ENCODE measurements around the gene EXOC4. TPM values are rescaled to one million over a fixed set of nuclear protein-coding genes. Genes with fewer than 3 reads are reported as not detected.

EXOC4 gene
- total RNA-seq, 4 donors from 2014 or later, result 30.7 to 62.4 (median 40.4) TPM

DNA sequence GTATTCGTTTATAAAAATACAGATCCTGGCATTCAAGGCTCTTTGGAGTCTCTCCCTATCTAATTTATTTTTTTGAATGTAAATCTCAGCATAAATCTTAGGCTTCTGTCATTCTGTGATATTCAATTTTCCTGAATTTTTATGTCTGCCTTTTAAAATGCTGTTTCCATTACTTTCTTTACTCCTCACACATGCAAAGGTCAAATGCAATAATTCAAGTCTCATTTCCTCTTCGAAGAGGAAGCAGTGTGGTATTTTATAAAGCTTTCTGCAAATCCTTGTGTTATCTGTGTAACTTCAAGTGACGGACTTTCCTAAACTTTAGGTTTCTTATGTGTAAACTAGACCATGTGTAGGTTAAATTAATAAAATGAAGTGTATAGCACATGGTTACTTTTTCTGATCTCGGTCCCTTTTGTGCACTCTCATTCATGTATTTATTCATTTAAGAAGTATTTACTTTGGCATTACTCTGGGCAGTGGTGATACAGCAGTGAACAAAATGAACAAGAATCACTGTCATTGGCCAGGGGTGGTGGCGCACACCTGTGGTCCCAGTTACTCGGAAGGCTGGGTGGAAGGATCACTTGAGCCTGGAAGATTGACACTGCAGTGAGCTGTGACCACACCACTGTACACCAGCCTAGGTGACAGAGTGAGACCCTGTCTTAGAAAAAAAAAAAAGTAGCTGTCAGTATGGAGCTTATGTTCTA, 332.2 kb downstream of the EXOC4 start:
- intact Hi-C loops (cut with DNase I), result no loop called here
- Histone ChIP-seq H3K36me3 (no peaks in the 10 kb centered on the region), H3K27ac (no peak overlapping the region), H3K4me3 (no peak overlapping the region), H3K27me3 (no peaks in the 10 kb centered on the region), H3K9me3 (no peaks in the 10 kb centered on the region), H3K4me1 (no peaks in the 10 kb centered on the region)
- 81 to 84% methylated on average over 6 of the region's 6 CpGs for WGBS, 2 donors
- TF ChIP-seq, protein P1, sequence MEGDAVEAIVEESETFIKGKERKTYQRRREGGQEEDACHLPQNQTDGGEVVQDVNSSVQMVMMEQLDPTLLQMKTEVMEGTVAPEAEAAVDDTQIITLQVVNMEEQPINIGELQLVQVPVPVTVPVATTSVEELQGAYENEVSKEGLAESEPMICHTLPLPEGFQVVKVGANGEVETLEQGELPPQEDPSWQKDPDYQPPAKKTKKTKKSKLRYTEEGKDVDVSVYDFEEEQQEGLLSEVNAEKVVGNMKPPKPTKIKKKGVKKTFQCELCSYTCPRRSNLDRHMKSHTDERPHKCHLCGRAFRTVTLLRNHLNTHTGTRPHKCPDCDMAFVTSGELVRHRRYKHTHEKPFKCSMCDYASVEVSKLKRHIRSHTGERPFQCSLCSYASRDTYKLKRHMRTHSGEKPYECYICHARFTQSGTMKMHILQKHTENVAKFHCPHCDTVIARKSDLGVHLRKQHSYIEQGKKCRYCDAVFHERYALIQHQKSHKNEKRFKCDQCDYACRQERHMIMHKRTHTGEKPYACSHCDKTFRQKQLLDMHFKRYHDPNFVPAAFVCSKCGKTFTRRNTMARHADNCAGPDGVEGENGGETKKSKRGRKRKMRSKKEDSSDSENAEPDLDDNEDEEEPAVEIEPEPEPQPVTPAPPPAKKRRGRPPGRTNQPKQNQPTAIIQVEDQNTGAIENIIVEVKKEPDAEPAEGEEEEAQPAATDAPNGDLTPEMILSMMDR (IDR thresholded peaks at IDR 0.05), result no peak
- TF ChIP-seq POLR2A (IDR thresholded peaks at IDR 0.05), result no peak
- DNase-seq, result no peak

DNA sequence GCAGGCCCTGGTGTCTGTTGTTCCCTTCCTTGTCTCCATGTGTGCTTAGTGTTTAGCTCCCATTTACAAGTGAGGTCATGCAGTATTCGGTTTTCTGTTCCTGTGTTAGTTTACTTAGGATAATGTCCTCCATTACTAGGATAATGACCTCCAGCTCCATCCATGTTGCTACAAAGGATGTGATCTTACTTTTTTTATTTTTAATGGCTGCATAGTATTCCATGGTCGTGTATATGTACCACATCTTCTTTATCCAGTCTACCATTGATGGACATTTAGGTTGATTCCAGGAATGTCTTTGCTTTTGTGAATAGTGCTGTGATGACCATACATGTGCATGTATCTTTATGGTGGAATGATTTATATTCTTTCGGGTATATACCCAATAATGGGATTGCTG, 333.4 kb downstream of the EXOC4 start:
- WGBS, 2 donors, result 89 to 92% methylated on average over 3 of the region's 3 CpGs
- no peaks in the 10 kb centered on the region for H3K27me3 ChIP-seq
- H3K27ac ChIP-seq, result no peak overlapping the region
- no peaks in the 10 kb centered on the region for H3K36me3 ChIP-seq
- H3K4me1 ChIP-seq, result no peaks in the 10 kb centered on the region
- TF ChIP-seq, protein P1 (IDR thresholded peaks at IDR 0.05), result no peak
- TF ChIP-seq POLR2A (IDR thresholded peaks at IDR 0.05), result no peak
- intact Hi-C loops (cut with DNase I), result no loop called here
- no peak for DNase-seq
- no peaks in the 10 kb centered on the region for H3K9me3 ChIP-seq
- no peak overlapping the region for H3K4me3 ChIP-seq

DNA sequence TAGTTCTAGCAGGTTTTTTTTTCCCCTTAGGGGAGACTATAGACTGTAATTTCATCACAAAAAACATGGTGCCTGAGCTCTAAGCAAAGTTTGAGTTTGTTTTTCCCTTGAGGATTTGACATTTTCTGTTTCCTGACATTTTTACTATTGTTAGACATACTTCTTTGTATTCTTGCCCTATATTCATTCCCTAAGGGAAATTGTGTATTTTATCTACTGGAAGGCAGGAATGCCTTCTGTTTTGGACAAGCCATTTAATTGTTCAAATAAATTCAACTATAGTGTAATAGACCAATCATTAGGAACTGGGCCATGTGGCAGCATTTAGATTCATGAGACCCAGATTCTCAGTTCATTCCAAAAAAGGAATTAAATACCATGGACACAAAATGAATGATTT, 335.0 kb downstream of the EXOC4 start:
- no peak for DNase-seq
- H3K4me3 ChIP-seq, result no peak overlapping the region
- intact Hi-C loops (cut with DNase I), result no loop called here
- no peaks in the 10 kb centered on the region for H3K36me3 ChIP-seq
- H3K4me1 ChIP-seq, result no peaks in the 10 kb centered on the region
- TF ChIP-seq, protein P1 (IDR thresholded peaks at IDR 0.05), result no peak
- no peak for TF ChIP-seq POLR2A (IDR thresholded peaks at IDR 0.05)
- H3K9me3 ChIP-seq, result no peaks in the 10 kb centered on the region
- H3K27ac ChIP-seq, result no peak overlapping the region
- H3K27me3 ChIP-seq, result no peaks in the 10 kb centered on the region

DNA sequence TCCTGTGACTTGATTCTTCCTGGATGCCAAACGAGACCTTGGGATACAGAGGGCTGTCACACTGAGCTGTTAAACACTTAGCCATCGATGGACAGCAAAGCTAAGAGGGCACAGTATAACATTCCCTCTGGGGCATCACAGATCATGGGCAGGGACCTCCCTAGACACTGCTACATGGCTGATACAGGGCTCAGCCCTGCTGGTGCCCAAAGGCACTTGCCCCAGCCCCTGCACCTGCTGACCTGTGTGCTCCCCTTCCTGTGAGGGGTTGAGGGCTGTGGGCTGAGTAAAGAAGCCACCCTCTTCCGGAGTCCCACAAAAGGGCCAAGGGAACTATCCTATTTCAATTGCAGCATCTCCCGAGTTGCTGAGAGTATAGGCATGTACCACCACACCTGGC, 337.9 kb downstream of the EXOC4 start:
- intact Hi-C loops (cut with DNase I), result no loop called here
- TF ChIP-seq POLR2A (IDR thresholded peaks at IDR 0.05), result no peak
- TF ChIP-seq, protein P1 (IDR thresholded peaks at IDR 0.05), result no peak
- Histone ChIP-seq H3K27me3 (no peaks in the 10 kb centered on the region), H3K4me1 (no peaks in the 10 kb centered on the region), H3K9me3 (no peaks in the 10 kb centered on the region), H3K4me3 (no peak overlapping the region), H3K27ac (no peak overlapping the region), H3K36me3 (no peaks in the 10 kb centered on the region)
- WGBS, 2 donors, result 76 to 95% methylated on average over 3 to 4 of the region's 4 CpGs
- DNase-seq, result no peak

DNA sequence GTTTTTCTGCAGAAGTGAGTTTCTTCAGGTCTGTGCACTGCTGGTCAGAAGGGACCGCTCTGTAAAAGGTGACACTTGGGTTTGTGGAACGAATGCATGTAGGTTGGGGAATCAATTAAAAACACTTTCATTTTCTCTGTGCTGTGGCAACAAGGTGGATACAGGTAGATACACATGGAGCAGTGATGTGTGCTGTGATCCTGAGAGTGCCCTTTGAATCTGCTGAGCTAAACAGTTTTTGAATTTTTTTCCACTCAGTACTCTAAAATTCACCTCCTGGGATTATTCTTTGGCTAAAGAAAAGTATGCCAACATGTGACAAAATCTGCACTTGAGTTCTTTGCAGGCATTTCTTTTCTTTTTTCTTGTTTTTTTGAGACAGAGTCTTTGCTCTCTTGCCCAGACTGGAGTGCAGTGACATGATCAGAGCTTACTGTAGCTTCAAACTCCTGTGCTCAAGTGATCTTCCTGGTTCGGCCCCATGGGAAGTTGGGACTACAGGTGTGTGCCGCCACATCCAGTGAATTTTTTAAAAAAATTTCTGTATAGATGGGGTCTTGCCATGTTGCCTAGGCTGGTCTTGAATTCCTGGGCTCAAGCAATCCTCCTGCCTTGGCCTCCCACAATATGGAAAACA, 338.9 kb downstream of the EXOC4 start:
- H3K27ac ChIP-seq, result no peak overlapping the region
- 89 to 92% methylated on average over 4 of the region's 4 CpGs for WGBS, 2 donors
- no peak for TF ChIP-seq POLR2A (IDR thresholded peaks at IDR 0.05)
- TF ChIP-seq, protein P1 (IDR thresholded peaks at IDR 0.05), result no peak
- no peak for DNase-seq
- intact Hi-C loops (cut with DNase I), result no loop called here
- no peaks in the 10 kb centered on the region for H3K9me3 ChIP-seq
- no peaks in the 10 kb centered on the region for H3K27me3 ChIP-seq
- H3K4me1 ChIP-seq, result no peaks in the 10 kb centered on the region
- H3K4me3 ChIP-seq, result no peak overlapping the region
- H3K36me3 ChIP-seq, result no peaks in the 10 kb centered on the region
